Muscle of arm (tissue), 12 donors: ENCODE measurements around the gene SC5D. TPM values are rescaled to one million over a fixed set of nuclear protein-coding genes. Genes with fewer than 3 reads are reported as not detected.

Experiments used
- DNase-seq: peaks from one replicate; pipeline ENCODE4 v3.0.0-alpha.2; 2013
- polyA plus RNA-seq, 12 donors: library from polyadenylated mRNA; unstranded; fragments of 120-200 nt; gene quantifications; one replicate each; pipeline ENCODE4 v1.2.1, GENCODE V29; 2013; ENCODE audit not compliant: insufficient read length in 12 of 12

SC5D gene
- polyA plus RNA-seq, 12 donors: 27.4 to 47.5 (median 37.6) TPM; not detected in 1

GRCh38 chr11:121327553-121327952 lies 35.0 kb downstream of the SC5D start:
- DNase-seq: no peak

GRCh38 chr11:121328176-121328966 lies 35.8 kb downstream of the SC5D start:
- DNase-seq: no peak

DNA sequence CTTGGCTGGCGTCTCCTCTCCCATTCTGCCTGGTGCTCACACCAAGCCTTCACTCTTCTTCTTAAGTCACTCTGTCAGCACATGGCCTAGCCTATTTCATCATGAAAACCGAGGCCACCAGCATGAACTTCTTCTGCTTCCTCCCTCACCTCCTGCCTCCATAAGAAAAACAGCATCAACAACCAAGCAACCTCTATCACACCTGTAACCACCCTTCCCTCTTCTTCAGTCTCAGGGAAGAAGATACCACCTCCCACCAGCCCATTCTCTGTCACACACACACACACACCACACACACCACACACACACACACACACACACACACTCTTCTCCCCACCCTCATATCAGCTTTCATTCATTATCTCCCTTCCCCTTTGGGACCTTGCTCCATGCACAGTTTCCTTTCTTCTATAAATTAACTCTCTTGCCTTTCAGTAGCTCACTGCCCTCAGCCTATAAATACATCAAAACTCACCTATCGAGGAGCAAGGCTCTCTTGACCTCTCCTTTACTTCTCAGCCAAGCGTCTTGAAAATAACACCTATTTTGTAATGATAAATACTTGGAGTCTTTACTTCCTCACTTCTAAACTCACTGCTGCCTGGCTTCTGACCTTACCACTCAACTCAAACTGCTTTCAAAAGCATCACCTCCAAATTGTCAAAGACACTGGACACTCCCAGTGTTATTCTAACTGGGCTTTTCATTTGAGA lies 36.6 kb downstream of the SC5D start:
- no peak for DNase-seq

DNA sequence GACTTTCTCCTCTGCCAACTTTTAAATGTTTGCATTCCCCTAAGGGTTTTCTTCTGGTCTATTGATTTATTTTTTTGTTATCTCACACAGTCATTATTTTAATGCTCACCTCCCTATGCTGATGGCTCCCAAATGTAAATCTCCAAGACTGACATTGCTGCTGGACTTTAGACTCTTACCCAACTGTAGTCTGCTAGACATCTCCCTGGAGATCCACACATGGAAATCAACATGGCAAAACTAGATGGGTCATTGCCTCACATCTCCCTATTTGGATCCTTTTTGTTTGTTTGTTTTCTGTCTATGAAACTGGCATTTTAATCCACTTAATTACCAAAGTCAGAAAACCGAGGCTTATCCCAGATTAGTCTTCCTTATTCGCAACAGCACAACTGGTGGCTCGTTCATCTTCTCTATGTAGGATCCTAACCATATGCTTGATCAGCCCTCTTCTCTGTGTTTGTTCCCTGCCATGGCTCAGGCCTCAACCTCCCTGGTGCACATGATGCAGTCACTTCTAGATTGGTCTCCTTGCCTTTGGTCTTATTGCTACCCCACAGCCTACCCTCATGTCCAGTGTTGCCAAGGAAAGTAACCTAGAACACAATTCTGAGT lies 37.3 kb downstream of the SC5D start:
- no peak for DNase-seq

DNA sequence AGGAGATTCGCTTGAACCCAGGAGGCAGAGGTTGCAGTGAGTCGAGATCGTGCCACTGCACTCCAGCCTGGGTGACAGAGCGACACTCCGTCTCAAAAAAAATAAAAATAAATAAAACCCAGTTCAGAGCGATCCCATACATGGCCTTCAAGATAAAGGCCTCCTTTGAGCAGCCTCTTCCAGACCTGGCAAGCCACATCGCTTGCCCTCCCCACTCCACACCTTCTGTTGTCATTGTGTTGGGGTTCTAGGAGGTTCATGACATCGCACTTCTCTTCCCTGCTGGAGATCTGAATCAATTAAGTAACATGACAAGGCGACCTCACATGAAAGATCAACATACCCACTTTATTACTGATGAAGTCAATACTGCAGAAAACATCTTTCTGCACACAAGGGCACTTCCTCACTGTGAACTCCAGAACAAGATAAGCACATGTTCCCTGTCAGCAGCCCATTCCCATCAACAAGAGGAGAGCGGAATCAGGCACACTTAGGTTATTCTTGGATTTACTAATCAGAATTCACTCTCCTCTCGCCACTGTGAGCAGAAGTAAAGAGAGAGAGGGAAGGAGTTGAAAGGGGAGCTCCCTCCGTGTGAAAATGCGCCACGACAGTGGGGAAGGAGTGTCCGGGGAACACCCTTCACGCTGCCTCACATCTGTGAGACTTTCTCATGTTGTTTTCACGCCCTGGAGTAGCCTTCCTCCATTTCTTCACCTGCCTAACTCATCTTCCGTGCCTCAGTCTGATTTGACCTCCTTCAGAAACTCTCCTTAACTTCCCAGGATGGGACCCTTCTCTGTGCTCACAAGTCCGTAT lies 38.3 kb downstream of the SC5D start:
- DNase-seq: no peak

- no peak for DNase-seq
Measured at GRCh38 chr11:121334973-121335710, 42.6 kb downstream of the SC5D start.

DNA sequence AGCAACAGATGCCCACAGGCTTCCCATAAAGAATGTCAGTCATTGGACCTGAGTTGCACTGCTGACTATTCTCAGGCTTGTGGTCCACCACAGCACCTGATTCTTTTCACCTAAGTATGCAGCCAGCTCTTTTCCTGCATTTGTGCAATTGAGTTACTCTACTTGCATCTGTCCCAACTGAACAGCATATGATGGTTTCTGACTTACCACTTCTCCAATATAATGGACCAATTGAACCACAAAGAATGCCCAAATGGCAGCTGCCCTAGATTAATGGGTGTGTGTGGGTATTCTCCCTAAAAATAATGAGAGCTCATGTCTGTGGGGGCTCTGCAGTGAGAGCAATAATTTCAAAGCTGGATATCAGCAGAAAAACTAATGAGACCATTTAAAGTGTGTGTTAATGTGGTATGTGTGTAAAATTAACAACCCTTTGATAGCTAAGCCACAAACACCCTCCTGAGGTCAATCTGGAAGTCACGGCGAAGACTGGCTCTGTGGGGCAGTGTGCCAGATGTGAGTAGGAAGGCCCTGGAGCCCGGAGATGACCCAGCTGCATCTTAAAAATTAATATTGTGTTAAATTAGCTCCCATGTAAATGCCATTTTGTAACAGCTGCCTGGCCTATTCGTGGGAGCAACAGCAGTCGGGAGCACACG lies 43.8 kb downstream of the SC5D start:
- no peak for DNase-seq

- no peak for DNase-seq
Measured at GRCh38 chr11:121337078-121337477, 44.5 kb downstream of the SC5D start.

- DNase-seq: no peak
Measured at GRCh38 chr11:121337740-121338272, 45.2 kb downstream of the SC5D start.

DNA sequence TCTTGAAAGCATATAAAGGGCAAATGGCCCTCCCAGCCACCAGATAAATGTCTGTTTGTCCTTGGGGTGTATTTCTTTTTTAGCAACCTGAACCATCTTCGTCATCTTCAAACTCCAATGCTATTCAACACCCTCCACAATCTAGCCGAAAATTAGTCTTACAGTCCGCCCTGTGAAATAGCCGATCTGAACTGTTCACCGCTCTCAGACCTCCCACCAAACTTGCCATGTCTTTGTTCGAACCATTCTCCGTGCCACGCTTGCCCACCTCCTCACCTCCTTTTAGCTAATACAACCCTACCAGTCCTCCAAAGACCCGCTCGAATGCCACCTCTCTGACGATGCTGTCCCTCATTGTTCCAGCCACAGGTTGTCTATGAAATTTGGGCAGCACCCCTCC lies 46.0 kb downstream of the SC5D start:
- DNase-seq: no peak

DNA sequence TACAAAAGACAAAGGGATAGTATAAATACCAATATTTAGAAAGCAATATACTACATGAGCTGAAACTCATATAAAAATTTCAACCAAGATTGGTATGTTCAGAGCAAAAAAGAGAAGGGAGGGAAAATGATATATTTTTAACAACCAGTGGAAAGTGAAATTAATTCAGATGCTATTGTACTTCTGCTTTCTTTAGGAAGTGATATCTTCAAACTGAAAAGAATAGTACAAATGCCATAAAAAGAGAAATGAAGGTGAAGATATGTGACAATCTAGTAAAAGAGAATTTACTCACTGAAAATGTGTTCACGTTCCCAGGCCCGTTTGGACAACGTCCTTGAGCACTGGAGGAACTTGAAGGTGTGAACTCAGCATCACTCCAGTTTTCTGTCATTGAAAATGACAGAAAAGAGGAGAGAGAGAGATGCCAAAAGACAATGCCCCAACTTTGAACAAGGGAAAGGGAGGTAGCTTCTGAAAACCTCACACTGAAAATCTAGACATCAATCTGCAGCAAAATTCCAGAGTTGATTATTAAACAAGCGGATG lies 47.5 kb downstream of the SC5D start:
- DNase-seq: no peak

GRCh38 chr11:121341609-121342008 lies 49.0 kb downstream of the SC5D start:
- DNase-seq: no peak

- no peak for DNase-seq
Measured at GRCh38 chr11:121344824-121345223, 52.3 kb downstream of the SC5D start.

DNA sequence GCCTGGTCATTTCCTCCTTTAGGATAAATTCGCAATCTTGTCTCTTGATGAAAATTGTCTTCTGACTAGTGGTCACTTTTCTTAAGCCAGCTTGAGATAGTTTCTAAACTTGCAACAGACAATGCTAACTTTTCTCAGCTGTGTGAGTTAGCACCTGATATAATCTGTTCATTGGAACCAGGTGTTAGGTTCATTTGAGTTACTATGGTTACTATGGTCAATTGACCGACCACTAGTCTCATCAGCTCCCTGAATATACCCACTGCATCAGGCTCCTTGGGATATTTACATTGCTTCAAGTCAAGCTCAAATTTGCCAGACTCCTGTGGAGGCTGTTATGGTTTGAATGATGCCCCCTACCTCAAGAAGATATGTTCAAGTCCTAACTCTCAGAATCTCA lies 54.5 kb downstream of the SC5D start:
- DNase-seq: no peak

DNA sequence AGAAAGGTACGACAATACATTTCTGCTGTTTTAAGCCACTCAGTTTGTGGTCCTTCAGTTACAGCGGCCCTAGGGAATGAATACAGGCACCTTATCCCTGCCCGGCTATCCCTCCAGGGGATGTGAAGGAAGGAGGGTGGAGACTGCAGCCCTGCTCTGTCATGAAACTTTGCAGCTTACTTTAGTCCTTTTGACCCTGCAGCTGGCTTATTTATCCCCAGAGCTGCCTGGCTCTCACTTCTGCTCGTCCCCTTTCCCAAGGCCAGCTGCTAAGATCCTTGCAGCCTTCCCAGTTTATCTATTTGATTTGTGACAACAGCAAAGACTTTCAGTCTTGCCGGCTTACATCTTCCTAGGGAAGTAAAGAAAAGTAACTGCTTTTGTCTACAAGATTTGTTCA lies 55.2 kb downstream of the SC5D start:
- no peak for DNase-seq

DNA sequence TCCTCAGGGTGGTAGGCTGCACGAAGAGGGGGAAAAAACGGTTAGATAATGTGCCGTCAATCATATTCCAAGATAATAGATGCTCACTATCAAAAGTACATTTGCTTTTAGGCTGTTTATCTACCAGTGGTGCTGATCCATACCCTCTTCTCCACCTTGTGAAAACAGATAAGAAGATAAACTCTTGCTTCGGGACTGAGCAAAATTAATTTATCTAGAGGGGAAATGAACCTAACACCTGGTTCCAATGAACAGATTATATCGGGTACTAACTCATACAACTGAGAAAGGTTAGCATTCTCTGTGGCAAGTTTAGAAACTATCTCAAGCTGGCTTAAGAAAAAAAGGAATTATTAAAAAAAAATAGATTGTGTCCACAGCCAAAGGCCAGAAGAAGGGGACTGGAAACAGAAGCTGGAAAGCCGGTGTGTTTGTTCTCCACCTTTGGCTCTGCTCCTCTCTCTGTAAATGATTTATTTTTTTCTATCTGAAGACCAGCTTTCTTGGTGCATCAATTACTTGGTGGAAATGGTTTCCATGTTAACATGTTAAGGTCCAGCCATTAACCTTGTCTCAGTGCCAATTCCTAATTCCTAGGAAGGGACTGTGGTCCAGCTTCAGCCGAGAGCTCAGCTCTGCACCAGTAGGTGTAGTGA lies 55.8 kb downstream of the SC5D start:
- no peak for DNase-seq

DNA sequence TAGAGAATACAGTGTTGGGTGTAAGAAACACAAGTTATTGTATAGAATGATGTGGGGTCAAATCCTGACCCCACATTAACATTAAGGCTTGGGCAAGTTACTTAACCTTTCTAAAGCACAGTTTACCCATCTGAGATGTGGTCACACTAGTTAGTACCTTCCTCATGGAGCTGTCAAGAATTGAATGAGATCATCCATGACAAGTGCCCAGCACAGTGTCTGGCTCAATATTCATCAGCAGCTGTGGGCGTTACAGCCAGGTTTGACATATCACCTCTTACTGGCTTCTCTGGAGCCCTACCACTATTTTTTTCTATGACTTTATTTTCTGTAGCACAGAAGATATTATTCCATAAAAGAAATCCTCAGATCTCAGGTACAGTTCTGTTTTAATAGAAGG lies 57.2 kb downstream of the SC5D start:
- DNase-seq: no peak

DNA sequence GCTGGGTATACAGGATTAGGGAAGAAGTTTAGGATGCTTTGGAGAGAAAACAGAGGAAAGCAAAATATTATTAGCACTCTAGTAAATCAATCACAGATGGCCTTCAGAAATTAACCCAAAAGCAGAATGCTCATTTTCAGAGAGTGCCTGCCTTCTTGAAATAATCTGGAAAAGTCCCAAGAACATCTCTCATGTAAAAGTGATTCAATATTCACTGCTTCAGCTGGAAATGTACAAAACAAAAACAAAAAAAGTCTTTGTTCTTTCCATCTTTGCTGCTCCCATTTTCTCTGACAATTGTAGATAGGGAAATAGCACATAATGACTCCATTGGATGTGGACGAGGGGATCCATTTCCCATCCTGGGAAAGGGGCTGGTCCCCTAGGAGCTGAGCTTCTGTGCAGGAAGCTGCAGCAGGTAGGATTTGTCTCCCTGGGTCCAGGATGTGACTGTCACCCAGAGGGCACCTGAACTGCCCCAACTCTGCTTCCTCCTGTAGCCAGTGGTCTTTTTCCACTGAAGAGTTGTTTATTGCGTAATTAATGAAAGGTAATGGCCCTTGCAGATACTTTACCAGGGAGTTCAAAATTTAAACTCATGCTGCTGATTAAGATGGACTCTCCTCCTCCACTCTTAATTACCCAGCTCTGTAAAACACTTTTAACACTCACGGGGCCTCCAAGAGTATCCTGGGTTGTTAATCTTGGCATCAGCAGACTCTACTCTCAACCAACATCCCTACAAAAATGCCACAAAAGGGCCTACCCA lies 57.9 kb downstream of the SC5D start:
- no peak for DNase-seq

GRCh38 chr11:121351083-121351630 lies 58.6 kb downstream of the SC5D start:
- peak; percentile 53 for DNase-seq
